Measurements from ENCODE around the gene IQCN.

IQCN gene

GRCh38 chr19:18287836-18288772, 13.9 kb upstream of the IQCN start:
- no peak for DNase-seq (ENCODE audit: low read depth)

- DNase-seq (ENCODE audit: low read depth), result no peak
These were observed 12.9 kb upstream of the IQCN start for GRCh38 chr19:18286973-18287635.

- DNase-seq (ENCODE audit: low read depth), result no peak
These were observed 10.6 kb upstream of the IQCN start for GRCh38 chr19:18284712-18285360.

GRCh38 chr19:18283338-18283737, 9.1 kb upstream of the IQCN start:
- DNase-seq (ENCODE audit: low read depth), result no peak

GRCh38 chr19:18282788-18283141, 8.5 kb upstream of the IQCN start:
- no peak for DNase-seq (ENCODE audit: low read depth)

- no peak for DNase-seq (ENCODE audit: low read depth)
These were observed 8.0 kb upstream of the IQCN start for GRCh38 chr19:18282021-18282787.

- DNase-seq (ENCODE audit: low read depth), result peak; percentile 76
These were observed 7.1 kb upstream of the IQCN start, which contains the start of gene JUND for GRCh38 chr19:18281082-18282020. Gene JUND (minus strand): TSS chr19:18281622. CDS start chr19:18281484, 138 bp downstream.

GRCh38 chr19:18280247-18281081, 6.2 kb upstream of the IQCN start:
- no peak for DNase-seq (ENCODE audit: low read depth)

GRCh38 chr19:18279516-18280246, 5.4 kb upstream of the IQCN start:
- peak; percentile 71 for DNase-seq (ENCODE audit: low read depth)

- no peak for DNase-seq (ENCODE audit: low read depth)
These were observed 4.9 kb upstream of the IQCN start for GRCh38 chr19:18279266-18279515.

GRCh38 chr19:18278521-18279265, 4.4 kb upstream of the IQCN start:
- no peak for DNase-seq (ENCODE audit: low read depth)

GRCh38 chr19:18274781-18275356, 617 bp upstream of the IQCN start:
- DNase-seq (ENCODE audit: low read depth), result peak; percentile 58

GRCh38 chr19:18273561-18274218, 562 bp downstream of the IQCN start:
- DNase-seq (ENCODE audit: low read depth), result no peak

GRCh38 chr19:18271433-18271841, 2.8 kb downstream of the IQCN start:
- no peak for DNase-seq (ENCODE audit: low read depth)

GRCh38 chr19:18270326-18270725, 3.9 kb downstream of the IQCN start:
- no peak for DNase-seq (ENCODE audit: low read depth)

GRCh38 chr19:18269070-18269723, 5.1 kb downstream of the IQCN start:
- DNase-seq (ENCODE audit: low read depth), result no peak

All from HS-5 (cell line).